Measurements from ENCODE around the gene MYO3B. TPM values are rescaled to one million over a fixed set of nuclear protein-coding genes. Genes with fewer than 3 reads are reported as not detected.
"Not testable (repeated sequence)": the region's sequence is repeated elsewhere in the genome, so short reads cannot be mapped to it uniquely, and the experiment has no call there.

MYO3B gene
- polyA plus RNA-seq, 1 of the 3 experiments (the other 2 are of a cell fraction), result not detected

DNA sequence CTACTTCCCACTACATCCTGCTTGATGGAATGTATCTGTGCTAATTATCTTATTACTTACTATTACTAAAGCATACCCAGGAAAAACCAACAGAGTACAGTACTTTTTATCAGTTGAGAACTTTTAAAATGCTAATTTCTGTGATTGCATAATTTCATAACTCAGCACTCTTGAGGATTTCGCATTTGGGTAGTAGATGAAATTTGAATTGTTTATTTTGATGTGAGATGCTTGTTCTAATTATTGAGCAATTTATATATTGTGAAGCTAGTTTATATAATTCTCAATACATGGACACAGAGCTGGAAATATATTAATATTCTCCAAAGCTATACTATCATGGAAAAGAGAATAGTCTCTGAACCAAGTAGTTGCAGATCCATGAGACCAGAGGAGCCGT lies 432.7 kb downstream of the MYO3B start:
- H3K9me3 ChIP-seq, result no peaks in the 10 kb centered on the region
- DNase-seq, result no peak
- H3K79me2 ChIP-seq (ENCODE audit: insufficient read depth), result no peaks in the 10 kb centered on the region
- H3K4me2 ChIP-seq, result no peak overlapping the region
- H2AFZ ChIP-seq (ENCODE audit: low read depth), result no peak overlapping the region
- no peak overlapping the region for H3K4me3 ChIP-seq (ENCODE audit: low read depth in 2 of 2, low read length in 1 of 2)
- H4K20me1 ChIP-seq (ENCODE audit: insufficient read depth), result no peaks in the 10 kb centered on the region
- H3K27me3 ChIP-seq (ENCODE audit: insufficient read depth), result no peaks in the 10 kb centered on the region
- WGBS (ENCODE audit: low lambda C conversion rate), result 39% methylated on average over 2 of the region's 2 CpGs
- H3K27ac ChIP-seq (ENCODE audit: low read depth in 2 of 2, low read length in 1 of 2), result no peak overlapping the region
- H3K9ac ChIP-seq, result no peak overlapping the region
- H3K4me1 ChIP-seq (ENCODE audit: control insufficient read depth in 1 of 2, insufficient read depth in 2 of 2, low read depth in 1 of 2, low read length in 1 of 2), result no peaks in the 10 kb centered on the region
- no peaks in the 10 kb centered on the region for H3K36me3 ChIP-seq (replicated peaks in 1 of 2; ENCODE audit: control insufficient read depth in 1 of 2, insufficient read depth in 2 of 2, low read length in 1 of 2)
- POLR2A ChIA-PET, result no interaction called here
- H3F3A ChIP-seq (replicated peaks; ENCODE audit: insufficient read depth), result no peaks in the 10 kb centered on the region
- TF ChIP-seq FOXJ3 (CRISPR knock-in tag; IDR thresholded peaks at IDR 0.05) (no peak), EZH2phosphoT487 (IDR thresholded peaks at IDR 0.05; ENCODE audit: borderline replicate concordance, low read depth) (no peak), RFX5 (IDR thresholded peaks at IDR 0.05; ENCODE audit: low read length) (no peak)
- TF ChIP-seq, protein P1, sequence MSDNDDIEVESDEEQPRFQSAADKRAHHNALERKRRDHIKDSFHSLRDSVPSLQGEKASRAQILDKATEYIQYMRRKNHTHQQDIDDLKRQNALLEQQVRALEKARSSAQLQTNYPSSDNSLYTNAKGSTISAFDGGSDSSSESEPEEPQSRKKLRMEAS (IDR thresholded peaks at IDR 0.05; ENCODE audit: low read depth), result no peak
- H3K9me2 ChIP-seq, result no peaks in the 10 kb centered on the region
- CTCF ChIA-PET, result no interaction called here

DNA sequence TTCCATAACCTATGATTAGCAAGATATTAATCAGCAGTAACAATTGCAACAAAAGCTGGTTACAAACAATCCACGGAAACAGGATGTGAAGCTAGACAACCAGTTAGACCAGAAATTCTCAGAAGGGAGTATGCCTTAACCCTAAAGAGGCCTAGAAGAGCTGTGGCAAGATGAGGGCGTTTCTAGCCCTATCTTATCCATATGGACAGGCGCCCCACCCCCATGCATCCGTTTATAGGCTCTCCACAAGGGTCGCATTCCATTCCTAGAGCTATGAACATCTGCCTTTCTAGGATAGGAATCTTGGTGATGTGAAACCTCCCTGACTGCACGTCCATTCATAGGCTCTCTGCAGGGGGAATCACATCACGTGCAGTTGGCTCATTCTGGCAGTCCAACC lies 441.0 kb downstream of the MYO3B start:
- H3K9me2 ChIP-seq, POLR2A ChIA-PET: not testable (repeated sequence)
- 7% methylated on average over 4 of the region's 7 CpGs for WGBS (ENCODE audit: low lambda C conversion rate)

DNA sequence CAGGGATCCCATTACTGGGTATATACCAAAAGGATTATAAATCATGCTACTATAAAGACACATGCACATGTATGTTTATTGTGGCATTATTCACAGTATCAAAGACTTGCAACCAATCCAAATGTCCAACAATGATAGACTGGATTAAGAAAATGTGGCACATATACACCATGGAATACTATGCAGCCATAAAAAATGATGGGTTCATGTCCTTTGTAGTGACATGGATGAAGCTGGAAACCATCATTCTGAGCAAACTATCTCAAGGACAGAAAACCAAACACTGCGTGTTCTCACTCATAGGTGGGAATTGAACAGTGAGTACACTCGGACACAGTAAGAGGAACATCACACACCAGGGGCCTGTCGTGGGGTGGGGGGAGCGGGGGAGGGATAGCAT lies 457.1 kb downstream of the MYO3B start:
- H3K27ac ChIP-seq (ENCODE audit: low read depth in 2 of 2, low read length in 1 of 2); H2AFZ ChIP-seq (ENCODE audit: low read depth); H3K4me3 ChIP-seq (ENCODE audit: low read depth in 2 of 2, low read length in 1 of 2); H4K20me1 ChIP-seq (ENCODE audit: insufficient read depth); H3K27me3 ChIP-seq (ENCODE audit: insufficient read depth); DNase-seq; H3K4me1 ChIP-seq (ENCODE audit: control insufficient read depth in 1 of 2, insufficient read depth in 2 of 2, low read depth in 1 of 2, low read length in 1 of 2); H3K79me2 ChIP-seq (ENCODE audit: insufficient read depth); H3K9me3 ChIP-seq; H3F3A ChIP-seq (replicated peaks; ENCODE audit: insufficient read depth); H3K4me2 ChIP-seq; H3K36me3 ChIP-seq (replicated peaks in 1 of 2; ENCODE audit: control insufficient read depth in 1 of 2, insufficient read depth in 2 of 2, low read length in 1 of 2); POLR2A ChIA-PET; CTCF ChIA-PET; H3K9me2 ChIP-seq; H3K9ac ChIP-seq: not testable (repeated sequence)
- WGBS (ENCODE audit: low lambda C conversion rate), result 33% methylated on average over 4 of the region's 4 CpGs

More for the DNA sequence above, 441.0 kb downstream of the MYO3B start:
- H4K20me1 ChIP-seq (ENCODE audit: insufficient read depth); H3K27ac ChIP-seq (ENCODE audit: low read depth in 2 of 2, low read length in 1 of 2); H3K4me3 ChIP-seq (ENCODE audit: low read depth in 2 of 2, low read length in 1 of 2); H3F3A ChIP-seq (replicated peaks; ENCODE audit: insufficient read depth); H3K36me3 ChIP-seq (replicated peaks in 1 of 2; ENCODE audit: control insufficient read depth in 1 of 2, insufficient read depth in 2 of 2, low read length in 1 of 2); CTCF ChIA-PET; H3K79me2 ChIP-seq (ENCODE audit: insufficient read depth); H3K4me2 ChIP-seq; H2AFZ ChIP-seq (ENCODE audit: low read depth); H3K9me3 ChIP-seq; H3K4me1 ChIP-seq (ENCODE audit: control insufficient read depth in 1 of 2, insufficient read depth in 2 of 2, low read depth in 1 of 2, low read length in 1 of 2); H3K27me3 ChIP-seq (ENCODE audit: insufficient read depth); DNase-seq; H3K9ac ChIP-seq: not testable (repeated sequence)

DNA sequence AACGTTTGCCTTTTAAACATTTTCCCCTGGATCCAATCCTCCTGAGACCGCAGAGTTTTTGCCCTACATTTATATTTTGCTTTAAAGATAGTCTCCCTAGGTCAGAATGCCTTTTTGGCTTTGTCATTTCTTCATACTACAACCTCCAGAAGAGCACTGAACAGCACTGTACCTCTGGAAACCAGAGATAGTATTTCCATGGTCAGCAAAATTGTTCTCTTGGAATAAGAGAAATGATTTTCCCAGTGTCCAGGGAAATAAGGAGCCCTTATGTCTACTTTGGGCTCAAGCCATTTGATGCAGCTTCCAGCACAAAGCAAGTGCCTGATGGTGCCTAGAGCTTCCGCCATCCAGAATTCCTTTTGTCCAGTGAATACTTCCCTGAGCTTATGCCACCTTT lies 461.7 kb downstream of the MYO3B start:
- no peak for DNase-seq
- CTCF ChIA-PET, result no interaction called here
- Histone ChIP-seq H3K9me3 (no peaks in the 10 kb centered on the region), H3K4me2 (no peak overlapping the region), H2AFZ (ENCODE audit: low read depth) (no peak overlapping the region), H3F3A (replicated peaks; ENCODE audit: insufficient read depth) (no peaks in the 10 kb centered on the region), H3K4me1 (ENCODE audit: control insufficient read depth in 1 of 2, insufficient read depth in 2 of 2, low read depth in 1 of 2, low read length in 1 of 2) (no peaks in the 10 kb centered on the region), H3K36me3 (replicated peaks in 1 of 2; ENCODE audit: control insufficient read depth in 1 of 2, insufficient read depth in 2 of 2, low read length in 1 of 2) (no peaks in the 10 kb centered on the region), H3K9ac (no peak overlapping the region), H4K20me1 (ENCODE audit: insufficient read depth) (no peaks in the 10 kb centered on the region), H3K27me3 (ENCODE audit: insufficient read depth) (no peaks in the 10 kb centered on the region), H3K4me3 (ENCODE audit: low read depth in 2 of 2, low read length in 1 of 2) (no peak overlapping the region), H3K27ac (ENCODE audit: low read depth in 2 of 2, low read length in 1 of 2) (no peak overlapping the region), H3K9me2 (no peaks in the 10 kb centered on the region), H3K79me2 (ENCODE audit: insufficient read depth) (no peaks in the 10 kb centered on the region)
- POLR2A ChIA-PET, result no interaction called here
- TF ChIP-seq RCOR1 (IDR thresholded peaks at IDR 0.05; ENCODE audit: low read length) (no peak), EZH2phosphoT487 (IDR thresholded peaks at IDR 0.05; ENCODE audit: borderline replicate concordance, low read depth) (no peak), GATA2 (CRISPR knock-in tag; IDR thresholded peaks at IDR 0.05) (no peak), TCF12 (IDR thresholded peaks at IDR 0.05) (no peak)
- WGBS (ENCODE audit: low lambda C conversion rate), result 30% methylated on average over 3 of the region's 3 CpGs

Data from SK-N-SH (cell line).